ENCODE results near the gene SNTG2. TPM values are rescaled to one million over a fixed set of nuclear protein-coding genes. Genes with fewer than 3 reads are reported as not detected.
"Not testable (repeated sequence)": the region's sequence is repeated elsewhere in the genome, so short reads cannot be mapped to it uniquely, and the experiment has no call there.

SNTG2 gene
- 1 to 10 TPM in 5 of 8 experiments, under 1 TPM in 3; 0.21 to 2.8 (median 1.1) TPM for total RNA-seq

DNA sequence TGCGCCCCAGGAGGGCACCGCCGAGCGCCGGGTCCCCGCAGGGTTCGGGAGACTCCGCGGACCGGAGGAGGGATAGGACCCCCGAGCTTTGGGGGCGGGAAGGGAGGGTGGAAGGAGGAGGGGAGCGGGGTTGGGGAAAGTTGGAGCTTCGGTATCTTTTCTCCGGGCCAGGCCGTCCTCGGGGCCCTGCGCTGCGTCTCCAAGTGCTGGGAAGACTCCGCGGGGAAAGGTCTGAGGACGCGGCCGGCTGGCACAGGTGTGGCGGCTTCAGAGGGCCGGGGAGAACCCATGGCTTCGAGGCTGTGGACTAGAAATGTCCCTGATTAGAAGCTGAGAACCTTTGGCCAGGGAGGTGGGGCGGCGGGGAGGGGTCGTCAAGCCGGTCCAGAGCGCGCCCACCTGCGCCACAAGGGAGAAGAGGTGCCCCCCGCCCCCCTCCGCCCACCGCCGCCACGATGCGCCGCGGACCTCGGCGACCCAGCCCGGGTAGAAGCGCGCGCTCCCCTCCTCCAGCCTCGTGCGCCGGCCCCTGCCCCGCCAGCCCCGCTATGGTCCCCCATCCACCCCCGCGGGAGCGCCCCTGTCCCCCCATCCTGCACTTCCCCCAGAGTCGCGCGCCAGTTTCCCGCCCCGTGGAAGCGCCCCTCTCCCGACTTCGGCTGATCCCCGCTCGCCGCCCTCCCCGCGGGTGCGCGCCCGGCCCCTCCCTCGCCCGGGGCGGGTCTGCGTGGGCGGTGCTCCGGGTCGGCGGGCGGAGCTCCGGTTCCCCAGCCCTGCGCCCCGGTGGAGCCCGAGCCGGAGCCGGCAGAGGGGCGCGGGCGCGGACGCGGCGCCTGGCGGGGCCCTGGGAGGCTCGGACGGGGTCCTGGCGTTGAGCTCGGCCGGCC is at the start of gene SNTG2:
TSS of gene SNTG2 (plus strand) at position 770 of the 887 bp plus-strand sequence. CDS start 148 bp downstream, outside the sequence.
- no CpG with 5 or more reads among the region's 100 CpGs for WGBS, 10 experiments
- peak within 1 kb of the TSS; percentile 37 to 79 (median 66) for H3K4me3 ChIP-seq
- no peaks in the 10 kb centered on the region for H3K4me1 ChIP-seq (replicated peaks in 1 of 2)
- ATAC-seq (replicated peaks in 6 of 8), result peak; percentile 70 to 91 (median 88)
- in situ Hi-C loops (cut with MboI; ENCODE audit: low pct_unique_long_range_greater_than_20kb in 2 of 9, low sequenced_read_pairs in 9 of 9, unreplicated experiment in 9 of 9), result loop anchor here in 2 of 9 experiments (25.0 kb wide), 1 partner anchor 187 kb away; no protein-coding TSS in a partner anchor
- H3K27ac ChIP-seq, result no peak within 1 kb of the TSS

DNA sequence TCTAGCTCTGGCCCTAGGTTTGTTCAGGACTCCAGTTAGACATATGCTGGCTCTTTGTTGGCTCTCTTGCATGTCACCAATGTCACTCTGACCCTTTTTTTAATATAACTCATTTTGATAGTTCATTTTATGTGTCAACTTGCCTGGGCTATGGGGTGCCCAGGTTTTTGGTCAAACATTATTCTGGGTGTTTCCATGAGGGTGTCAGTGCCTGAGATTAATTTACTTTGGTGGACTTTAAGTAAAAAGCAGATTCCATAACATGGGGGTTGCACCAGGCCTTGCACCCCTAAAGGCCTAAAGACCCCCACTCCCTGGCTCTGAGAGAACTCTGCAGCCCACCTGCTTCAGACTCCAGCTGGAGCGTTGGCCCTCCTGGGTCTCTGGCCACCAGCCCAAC is 48.1 kb upstream of the SNTG2 start:
- ATAC-seq (replicated peaks in 6 of 8), result no peak
- 0 to 90% (median 39%) methylated on average over 1 of the region's 1 CpG; no CpG with 5 or more reads in 4 of the 10 experiments for WGBS, 10 experiments
- H3K4me3 ChIP-seq, result no peak overlapping the region
- no peak overlapping the region for H3K27ac ChIP-seq
- in situ Hi-C loops (cut with MboI; ENCODE audit: low pct_unique_long_range_greater_than_20kb in 2 of 9, low sequenced_read_pairs in 9 of 9, unreplicated experiment in 9 of 9), result loop anchor here in 2 of 9 experiments (25.0 kb wide), 1 partner anchor 190 kb away; no protein-coding TSS in a partner anchor
- peaks cover 0 to 10% of the 10 kb centered on the region in 2 donors for H3K4me1 ChIP-seq (replicated peaks in 1 of 2)

DNA sequence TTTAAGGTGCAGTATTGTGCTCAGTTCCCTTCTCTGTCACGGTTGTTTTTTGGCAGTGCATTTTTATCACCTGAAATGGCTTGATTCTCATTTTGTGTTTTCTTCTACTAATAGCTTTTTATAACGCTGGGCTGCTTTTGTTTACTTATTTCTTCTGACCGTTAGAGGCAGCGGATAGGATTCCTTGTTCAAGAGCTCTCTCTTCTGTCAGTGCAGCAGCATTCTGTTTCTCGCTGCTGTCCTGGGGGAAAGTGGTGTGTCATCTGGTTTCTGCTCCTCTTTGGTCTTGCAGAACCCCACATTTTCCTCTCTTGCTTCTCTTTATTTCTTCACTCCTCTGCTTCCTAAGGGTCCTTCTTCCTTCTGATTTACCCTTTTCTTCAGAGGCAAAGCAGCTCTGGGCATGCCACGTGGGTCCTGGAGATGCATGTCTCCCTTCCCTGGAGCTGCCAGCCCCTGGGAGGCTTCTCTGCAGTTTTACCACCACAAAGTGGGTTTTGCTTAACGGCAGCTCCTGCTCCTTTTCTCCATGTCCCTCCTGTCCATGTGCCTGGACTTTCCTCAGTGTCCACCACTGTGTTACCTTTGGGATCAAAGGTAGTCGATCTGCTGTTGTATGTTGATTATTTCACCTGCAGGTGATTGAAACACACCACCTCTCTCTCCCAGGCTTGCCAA is 47.3 kb upstream of the SNTG2 start:
- peak in 2 of 8 experiments; percentile 54 to 59 for ATAC-seq (replicated peaks in 6 of 8)

DNA sequence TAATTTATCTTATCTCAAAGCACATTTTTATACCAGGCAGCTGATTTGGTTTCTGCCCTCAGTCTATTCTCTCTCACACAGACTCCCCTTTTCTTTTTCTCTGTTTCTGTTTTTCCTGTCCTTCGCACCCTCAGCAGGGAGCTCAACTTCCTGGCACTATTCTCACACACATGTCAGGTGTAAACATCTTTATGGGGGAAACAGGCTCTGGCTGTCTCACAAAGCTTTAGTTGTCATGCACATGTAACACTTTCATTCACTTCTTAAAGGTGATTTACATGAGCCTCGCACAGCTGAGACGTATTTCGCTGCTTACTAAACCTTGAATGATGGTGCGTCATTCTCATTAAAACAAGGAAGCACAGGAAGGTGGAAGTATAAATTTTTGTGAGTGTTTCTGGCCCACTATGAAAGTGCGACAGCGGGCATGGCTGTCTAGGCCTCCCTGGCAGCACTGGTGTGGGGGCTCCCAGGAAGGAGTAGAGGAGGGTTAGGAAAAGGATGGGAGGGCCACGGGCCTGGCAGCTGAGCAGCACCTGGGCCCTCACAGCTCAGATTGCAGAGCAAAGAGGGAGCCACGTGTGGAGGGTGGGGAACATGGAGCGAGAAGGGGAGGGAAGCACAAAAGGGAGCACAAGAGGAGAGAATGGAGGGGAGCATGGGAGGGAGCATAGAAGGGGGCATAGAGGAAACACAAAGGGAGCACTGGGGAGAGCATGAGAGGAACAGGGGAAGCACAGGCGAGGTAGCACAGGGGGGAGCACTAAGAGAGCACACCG is 46.2 kb upstream of the SNTG2 start:
- no peak overlapping the region for H3K4me3 ChIP-seq
- WGBS, 10 experiments, result 41 to 100% (median 65%) methylated on average over 1 to 10 of the region's 12 CpGs
- no peak overlapping the region for H3K27ac ChIP-seq
- in situ Hi-C loops (cut with MboI; ENCODE audit: low pct_unique_long_range_greater_than_20kb in 2 of 9, low sequenced_read_pairs in 9 of 9, unreplicated experiment in 9 of 9), result loop anchor here in 2 of 9 experiments (25.0 kb wide), 1 partner anchor 192 kb away; no protein-coding TSS in a partner anchor
- peak in 3 of 8 experiments; percentile 41 to 53 (median 42) for ATAC-seq (replicated peaks in 6 of 8)
- peaks cover 0 to 10% of the 10 kb centered on the region in 2 donors for H3K4me1 ChIP-seq (replicated peaks in 1 of 2)

More for the DNA sequence above, 47.3 kb upstream of the SNTG2 start:
- Histone ChIP-seq H3K27ac (no peak overlapping the region), H3K4me1 (replicated peaks in 1 of 2) (peaks cover 0 to 10% of the 10 kb centered on the region in 2 donors), H3K4me3 (no peak overlapping the region)
- whole genome bisulfite sequencing, 10 experiments, result 14 to 66% (median 54%) methylated on average over 2 to 6 of the region's 8 CpGs
- in situ Hi-C loops (cut with MboI; ENCODE audit: low pct_unique_long_range_greater_than_20kb in 2 of 9, low sequenced_read_pairs in 9 of 9, unreplicated experiment in 9 of 9), result loop anchor here in 2 of 9 experiments (25.0 kb wide), 1 partner anchor 191 kb away; no protein-coding TSS in a partner anchor

DNA sequence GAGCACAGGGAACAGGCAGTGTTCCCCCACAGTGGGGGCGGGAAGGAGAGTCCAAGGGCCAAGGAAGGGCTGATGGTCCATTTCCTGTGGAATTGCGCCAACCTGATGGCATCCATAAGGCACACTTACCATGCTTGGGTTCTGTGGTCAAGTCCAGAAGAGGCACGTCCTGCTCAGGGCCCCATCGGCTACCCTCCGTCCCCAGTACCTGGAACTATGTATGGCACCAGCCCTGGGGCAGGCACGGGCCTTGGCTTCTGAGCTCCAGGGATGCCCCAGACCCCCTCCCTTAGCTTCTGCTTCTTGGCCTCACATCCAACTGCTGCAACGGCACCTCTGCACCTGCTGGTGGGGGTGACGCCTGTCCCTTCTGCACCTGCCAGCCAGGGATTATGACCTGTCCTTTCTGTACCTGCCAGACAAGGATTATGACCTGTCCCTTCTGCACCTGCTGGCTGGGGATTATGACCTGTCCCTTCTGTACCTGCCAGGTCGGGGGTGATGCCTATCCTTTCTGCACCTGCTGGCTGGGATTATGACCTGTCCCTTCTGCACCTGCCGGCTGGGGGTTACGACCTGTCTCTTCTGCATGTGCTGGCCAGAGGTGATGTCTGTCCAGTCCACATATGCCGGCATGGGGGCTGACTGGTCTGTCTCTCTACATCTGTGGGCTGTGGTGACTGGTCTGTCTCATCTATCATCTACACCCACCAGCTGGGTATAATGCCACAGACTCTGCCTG is 45.4 kb upstream of the SNTG2 start:
- in situ Hi-C loops (cut with MboI; ENCODE audit: low pct_unique_long_range_greater_than_20kb in 2 of 9, low sequenced_read_pairs in 9 of 9, unreplicated experiment in 9 of 9), result loop anchor here in 2 of 9 experiments (25.0 kb wide), 1 partner anchor 193 kb away; no protein-coding TSS in a partner anchor
- no peak for ATAC-seq (replicated peaks in 6 of 8)
- Histone ChIP-seq H3K4me1 (replicated peaks in 1 of 2) (peaks cover 0 to 10% of the 10 kb centered on the region in 2 donors), H3K27ac (no peak overlapping the region), H3K4me3 (no peak overlapping the region)
- 77 to 85% (median 80%) methylated on average over 2 to 5 of the region's 12 CpGs; no CpG with 5 or more reads in 5 of the 10 experiments for WGBS, 10 experiments

DNA sequence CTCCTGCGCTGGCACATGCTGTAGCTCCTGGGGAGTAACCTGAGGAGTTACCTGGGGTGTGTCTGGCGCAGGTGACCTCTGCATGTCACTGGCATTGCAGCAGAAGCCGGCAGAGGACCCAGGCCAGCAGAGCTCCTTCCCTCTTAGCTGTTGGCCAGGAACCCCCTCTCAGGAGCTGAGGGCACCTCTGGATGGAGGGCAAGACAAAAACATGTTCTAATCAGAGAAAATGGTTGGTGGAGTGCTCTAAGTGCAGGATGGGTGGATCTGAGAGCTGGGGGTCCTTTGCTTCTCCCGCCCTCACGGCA is 44.9 kb upstream of the SNTG2 start:
- Histone ChIP-seq H3K27ac (no peak overlapping the region), H3K4me3 (no peak overlapping the region), H3K4me1 (replicated peaks in 1 of 2) (peaks cover 0 to 10% of the 10 kb centered on the region in 2 donors)
- in situ Hi-C loops (cut with MboI; ENCODE audit: low pct_unique_long_range_greater_than_20kb in 2 of 9, low sequenced_read_pairs in 9 of 9, unreplicated experiment in 9 of 9), result loop anchor here in 2 of 9 experiments (25.0 kb wide), 1 partner anchor 193 kb away; no protein-coding TSS in a partner anchor
- no peak for ATAC-seq (replicated peaks in 6 of 8)
- 18 to 100% (median 93%) methylated on average over 1 to 2 of the region's 5 CpGs; no CpG with 5 or more reads in 6 of the 10 experiments for WGBS, 10 experiments

DNA sequence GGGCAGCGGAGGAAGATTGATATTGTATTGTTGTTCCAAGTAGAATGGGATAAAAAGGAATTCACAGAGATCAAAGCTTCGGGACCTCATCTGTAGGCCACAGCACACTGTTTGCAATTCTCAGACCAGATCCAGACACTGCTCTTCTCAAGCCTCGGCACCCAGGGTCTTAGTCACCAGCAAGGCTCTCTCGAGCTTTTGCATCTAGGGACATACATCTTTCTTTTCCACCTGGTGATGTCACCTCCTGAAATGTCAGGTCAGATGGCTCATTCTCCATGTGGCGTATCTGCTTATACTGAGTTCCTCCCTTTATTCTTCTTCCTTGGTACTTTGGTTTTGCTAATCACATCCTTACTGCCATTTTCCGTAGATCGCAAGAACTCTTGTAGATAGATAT is 42.9 kb upstream of the SNTG2 start:
- Histone ChIP-seq H3K4me3 (no peak overlapping the region), H3K27ac (no peak overlapping the region), H3K4me1 (replicated peaks in 1 of 2) (peaks cover 0 to 10% of the 10 kb centered on the region in 2 donors)
- in situ Hi-C loops (cut with MboI; ENCODE audit: low pct_unique_long_range_greater_than_20kb in 2 of 9, low sequenced_read_pairs in 9 of 9, unreplicated experiment in 9 of 9), result loop anchor here in 2 of 9 experiments (25.0 kb wide), 1 partner anchor 195 kb away; no protein-coding TSS in a partner anchor
- peak in 5 of 8 experiments; percentile 44 to 70 (median 54) for ATAC-seq (replicated peaks in 6 of 8)
- WGBS, 10 experiments, result 50 to 100% (median 86%) methylated on average over 2 to 6 of the region's 7 CpGs; no CpG with 5 or more reads in 2 of the 10 experiments

DNA sequence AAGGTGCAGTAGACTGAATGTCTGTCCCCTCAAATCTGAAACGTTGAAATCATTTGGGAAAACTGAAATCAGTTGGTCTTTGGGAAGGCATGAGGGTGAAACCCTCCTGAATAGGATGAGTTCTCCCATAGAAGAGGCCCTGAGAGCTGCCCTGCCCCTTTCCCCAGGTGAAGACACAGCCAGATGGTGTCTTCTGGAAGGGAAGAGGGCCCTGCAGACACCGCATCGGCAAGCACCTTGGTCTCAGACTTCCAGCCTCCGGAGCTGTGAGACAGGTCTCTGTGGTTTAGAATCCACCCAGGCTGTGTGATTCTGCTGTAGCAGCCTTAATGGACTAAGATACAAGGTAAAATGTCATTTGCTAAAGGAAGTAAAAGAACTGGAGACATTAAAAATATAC is 42.1 kb upstream of the SNTG2 start:
- in situ Hi-C loops (cut with MboI; ENCODE audit: low pct_unique_long_range_greater_than_20kb in 2 of 9, low sequenced_read_pairs in 9 of 9, unreplicated experiment in 9 of 9), result loop anchor here in 2 of 9 experiments (25.0 kb wide), 1 partner anchor 196 kb away; no protein-coding TSS in a partner anchor
- no peak overlapping the region for H3K27ac ChIP-seq
- no peak overlapping the region for H3K4me3 ChIP-seq
- WGBS, 10 experiments, result 0 to 100% (median 85%) methylated on average over 1 to 4 of the region's 4 CpGs; no CpG with 5 or more reads in 2 of the 10 experiments
- H3K4me1 ChIP-seq (replicated peaks in 1 of 2), result peaks cover 0 to 10% of the 10 kb centered on the region in 2 donors
- ATAC-seq (replicated peaks in 6 of 8), result no peak

DNA sequence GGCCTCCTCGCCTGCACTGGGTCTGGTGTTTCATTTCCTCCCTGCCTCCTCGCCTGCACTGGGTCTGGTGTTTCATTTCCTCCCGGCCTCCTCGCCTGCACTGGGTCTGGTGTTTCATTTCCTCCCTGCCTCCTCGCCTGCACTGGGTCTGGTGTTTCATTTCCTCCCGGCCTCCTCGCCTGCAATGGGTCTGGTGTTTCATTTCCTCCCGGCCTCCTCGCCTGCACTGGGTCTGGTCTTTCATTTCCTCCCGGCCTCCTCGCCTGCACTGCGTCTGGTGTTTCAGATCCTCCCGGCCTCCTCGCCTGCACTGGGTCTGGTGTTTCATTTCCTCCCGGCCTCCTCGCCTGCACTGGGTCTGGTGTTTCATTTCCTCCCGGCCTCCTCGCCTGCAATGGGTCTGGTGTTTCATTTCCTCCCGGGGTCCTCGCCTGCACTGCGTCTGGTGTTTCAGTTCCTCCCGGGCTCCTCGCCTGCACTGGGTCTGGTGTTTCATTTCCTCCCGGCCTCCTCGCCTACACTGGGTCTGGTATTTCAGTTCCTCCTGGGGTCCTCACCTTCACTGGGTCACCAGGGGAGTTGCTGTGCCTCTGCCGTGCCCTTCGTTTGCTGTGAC is 40.8 kb upstream of the SNTG2 start:
- ATAC-seq (replicated peaks in 6 of 8); H3K27ac ChIP-seq; H3K4me1 ChIP-seq (replicated peaks in 1 of 2); H3K4me3 ChIP-seq: not testable (repeated sequence)
- WGBS, 10 experiments, result 47 to 88% (median 57%) methylated on average over 2 to 8 of the region's 27 CpGs; no CpG with 5 or more reads in 5 of the 10 experiments
- in situ Hi-C loops (cut with MboI; ENCODE audit: low pct_unique_long_range_greater_than_20kb in 2 of 9, low sequenced_read_pairs in 9 of 9, unreplicated experiment in 9 of 9), result loop anchor here in 2 of 9 experiments (25.0 kb wide), 1 partner anchor 198 kb away; no protein-coding TSS in a partner anchor

DNA sequence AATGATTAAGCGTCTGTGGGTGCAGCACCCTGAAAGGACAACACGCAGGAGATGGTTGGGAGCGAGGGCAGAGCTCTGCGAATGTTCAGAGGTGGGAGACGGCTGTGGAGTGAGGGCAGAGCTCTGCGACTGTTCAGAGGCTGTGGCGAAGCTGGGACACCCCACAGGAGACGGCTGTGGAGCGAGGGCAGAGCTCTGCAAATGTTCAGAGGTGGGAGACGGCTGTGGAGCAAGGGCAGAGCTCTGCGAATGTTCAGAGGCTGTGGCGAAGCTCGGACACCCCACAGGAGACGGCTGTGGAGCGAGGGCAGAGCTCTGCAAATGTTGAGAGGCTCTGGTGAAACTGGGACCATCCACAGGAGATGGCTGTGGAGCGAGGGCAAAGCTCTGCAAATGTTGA is 40.0 kb upstream of the SNTG2 start:
- no peak for ATAC-seq (replicated peaks in 6 of 8)
- Histone ChIP-seq H3K4me3 (no peak overlapping the region), H3K4me1 (replicated peaks in 1 of 2) (no peaks in the 10 kb centered on the region), H3K27ac (no peak overlapping the region)
- in situ Hi-C loops (cut with MboI; ENCODE audit: low pct_unique_long_range_greater_than_20kb in 2 of 9, low sequenced_read_pairs in 9 of 9, unreplicated experiment in 9 of 9), result loop anchor here in 2 of 9 experiments (25.0 kb wide), 1 partner anchor 198 kb away; no protein-coding TSS in a partner anchor
- WGBS, 10 experiments, result 25 to 92% (median 84%) methylated on average over 1 to 10 of the region's 16 CpGs; no CpG with 5 or more reads in 4 of the 10 experiments

DNA sequence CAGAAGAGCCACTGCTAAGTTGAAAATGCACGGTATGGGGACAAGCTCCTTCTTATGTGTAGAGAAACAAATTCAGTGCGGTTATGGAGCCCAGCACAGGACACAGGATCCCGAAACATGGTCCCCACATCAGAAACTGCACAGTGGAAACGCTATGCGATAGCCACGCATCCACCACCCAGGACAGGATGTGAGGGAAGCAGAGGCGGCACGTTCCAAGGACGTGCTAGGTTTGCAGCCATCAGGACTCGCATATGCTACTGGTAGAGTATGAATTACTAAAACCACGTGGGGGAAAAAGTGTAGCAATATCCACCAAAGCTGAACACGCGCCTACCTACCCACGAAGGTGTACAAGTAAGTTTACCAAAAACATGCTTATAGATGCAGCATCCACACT is 34.7 kb upstream of the SNTG2 start:
- H3K4me1 ChIP-seq (replicated peaks in 1 of 2), result peaks cover 0 to 10% of the 10 kb centered on the region in 2 donors
- WGBS, 10 experiments, result 37 to 100% (median 75%) methylated on average over 1 to 12 of the region's 14 CpGs; no CpG with 5 or more reads in 1 of the 10 experiments
- no peak overlapping the region for H3K4me3 ChIP-seq
- in situ Hi-C loops (cut with MboI; ENCODE audit: low pct_unique_long_range_greater_than_20kb in 2 of 9, low sequenced_read_pairs in 9 of 9, unreplicated experiment in 9 of 9), result loop anchor here in 2 of 9 experiments (25.0 kb wide), 1 partner anchor 204 kb away; no protein-coding TSS in a partner anchor
- ATAC-seq (replicated peaks in 6 of 8), result no peak
- H3K27ac ChIP-seq, result no peak overlapping the region
